ENCODE results near the gene AURKA.
A peak's percentile ranks its signal among the peaks of the same experiment; 100 is the strongest.
"Not testable (repeated sequence)": the region's sequence is repeated elsewhere in the genome, so short reads cannot be mapped to it uniquely, and the experiment has no call there.

AURKA gene

GRCh38 chr20:56350842-56351241, 41.2 kb downstream of the AURKA start:
- Mint-ChIP-seq H3K9me3 (no peaks in the 10 kb centered on the region), H3K4me1 (ENCODE audit: low read depth) (peaks cover 2% of the 10 kb centered on the region)

GRCh38 chr20:56348746-56349145, 43.3 kb downstream of the AURKA start:
- DNase-seq (ENCODE audit: low spot score), result no peak
- Mint-ChIP-seq H3K4me3 (no peak overlapping the region), H3K4me1 (ENCODE audit: low read depth) (peaks cover 4% of the 10 kb centered on the region), H3K36me3 (ENCODE audit: low read depth) (no peaks in the 10 kb centered on the region), H3K9me3 (no peaks in the 10 kb centered on the region), H3K27me3 (ENCODE audit: low read depth) (peaks cover 48% of the 10 kb centered on the region), H3K27ac (no peak overlapping the region)

More at GRCh38 chr20:56350842-56351241, 41.2 kb downstream of the AURKA start:
- H3K36me3 Mint-ChIP-seq (ENCODE audit: low read depth), result no peaks in the 10 kb centered on the region
- H3K27me3 Mint-ChIP-seq (ENCODE audit: low read depth), result peaks cover 39% of the 10 kb centered on the region
- H3K4me3 Mint-ChIP-seq, result no peak overlapping the region
- H3K27ac Mint-ChIP-seq, result no peak overlapping the region
- DNase-seq (ENCODE audit: low spot score), result no peak

GRCh38 chr20:56348305-56348693, 43.7 kb downstream of the AURKA start:
- H3K4me3 Mint-ChIP-seq, result no peak overlapping the region
- no peaks in the 10 kb centered on the region for H3K36me3 Mint-ChIP-seq (ENCODE audit: low read depth)
- H3K4me1 Mint-ChIP-seq (ENCODE audit: low read depth), result peaks cover 4% of the 10 kb centered on the region
- no peak for DNase-seq (ENCODE audit: low spot score)
- H3K9me3 Mint-ChIP-seq, result no peaks in the 10 kb centered on the region
- H3K27me3 Mint-ChIP-seq (ENCODE audit: low read depth), result peaks cover 49% of the 10 kb centered on the region
- no peak overlapping the region for H3K27ac Mint-ChIP-seq

- Mint-ChIP-seq H3K4me1 (ENCODE audit: low read depth) (peaks cover 4% of the 10 kb centered on the region), H3K4me3 (no peak overlapping the region), H3K27ac (no peak overlapping the region), H3K9me3 (no peaks in the 10 kb centered on the region), H3K27me3 (ENCODE audit: low read depth) (peaks cover 54% of the 10 kb centered on the region), H3K36me3 (ENCODE audit: low read depth) (no peaks in the 10 kb centered on the region)
- DNase-seq (ENCODE audit: low spot score), result no peak
Measured at GRCh38 chr20:56347628-56348304, 44.2 kb downstream of the AURKA start.

GRCh38 chr20:56345911-56346310, 46.1 kb downstream of the AURKA start:
- Mint-ChIP-seq H3K4me3 (no peak overlapping the region), H3K27me3 (ENCODE audit: low read depth) (peaks cover 66% of the 10 kb centered on the region), H3K36me3 (ENCODE audit: low read depth) (no peaks in the 10 kb centered on the region), H3K9me3 (no peaks in the 10 kb centered on the region), H3K27ac (no peak overlapping the region), H3K4me1 (ENCODE audit: low read depth) (peaks cover 4% of the 10 kb centered on the region)
- no peak for DNase-seq (ENCODE audit: low spot score)

GRCh38 chr20:56343861-56344381, 48.1 kb downstream of the AURKA start:
- Mint-ChIP-seq H3K27me3 (ENCODE audit: low read depth) (peaks cover 62% of the 10 kb centered on the region), H3K36me3 (ENCODE audit: low read depth) (no peaks in the 10 kb centered on the region), H3K27ac (no peak overlapping the region), H3K9me3 (no peaks in the 10 kb centered on the region), H3K4me1 (ENCODE audit: low read depth) (peaks cover 4% of the 10 kb centered on the region), H3K4me3 (peak overlapping the region; percentile 20)
- peak; percentile 39 for DNase-seq (ENCODE audit: low spot score)

GRCh38 chr20:56342783-56343182, 49.2 kb downstream of the AURKA start:
- H3K4me1 Mint-ChIP-seq (ENCODE audit: low read depth), result peaks cover 3% of the 10 kb centered on the region

GRCh38 chr20:56336709-56337108, 55.3 kb downstream of the AURKA start:
- H3K36me3 Mint-ChIP-seq (ENCODE audit: low read depth); H3K9me3 Mint-ChIP-seq; H3K4me3 Mint-ChIP-seq; H3K4me1 Mint-ChIP-seq (ENCODE audit: low read depth); H3K27ac Mint-ChIP-seq; DNase-seq (ENCODE audit: low spot score): not testable (repeated sequence)
- peaks cover 14% of the 10 kb centered on the region for H3K27me3 Mint-ChIP-seq (ENCODE audit: low read depth)

More at GRCh38 chr20:56342783-56343182, 49.2 kb downstream of the AURKA start:
- no peak overlapping the region for H3K4me3 Mint-ChIP-seq
- no peaks in the 10 kb centered on the region for H3K9me3 Mint-ChIP-seq
- no peak overlapping the region for H3K27ac Mint-ChIP-seq
- no peak for DNase-seq (ENCODE audit: low spot score)
- H3K36me3 Mint-ChIP-seq (ENCODE audit: low read depth), result no peaks in the 10 kb centered on the region
- H3K27me3 Mint-ChIP-seq (ENCODE audit: low read depth), result peaks cover 52% of the 10 kb centered on the region

GRCh38 chr20:56328861-56329260, 63.2 kb downstream of the AURKA start:
- Mint-ChIP-seq H3K36me3 (ENCODE audit: low read depth) (no peaks in the 10 kb centered on the region), H3K9me3 (no peaks in the 10 kb centered on the region), H3K4me3 (no peak overlapping the region), H3K27me3 (ENCODE audit: low read depth) (no peaks in the 10 kb centered on the region), H3K4me1 (ENCODE audit: low read depth) (no peaks in the 10 kb centered on the region), H3K27ac (no peak overlapping the region)
- DNase-seq (ENCODE audit: low spot score), result no peak

GRCh38 chr20:56324806-56325205, 67.2 kb downstream of the AURKA start:
- no peak for DNase-seq (ENCODE audit: low spot score)
- Mint-ChIP-seq H3K36me3 (ENCODE audit: low read depth) (no peaks in the 10 kb centered on the region), H3K27ac (no peak overlapping the region), H3K9me3 (no peaks in the 10 kb centered on the region), H3K27me3 (ENCODE audit: low read depth) (peaks cover 7% of the 10 kb centered on the region), H3K4me3 (no peak overlapping the region), H3K4me1 (ENCODE audit: low read depth) (no peaks in the 10 kb centered on the region)

GRCh38 chr20:56323656-56324055, 68.4 kb downstream of the AURKA start:
- H3K27ac Mint-ChIP-seq, result no peak overlapping the region
- no peak for DNase-seq (ENCODE audit: low spot score)
- no peaks in the 10 kb centered on the region for H3K9me3 Mint-ChIP-seq
- H3K27me3 Mint-ChIP-seq (ENCODE audit: low read depth), result peaks cover 11% of the 10 kb centered on the region
- H3K36me3 Mint-ChIP-seq (ENCODE audit: low read depth), result no peaks in the 10 kb centered on the region
- peaks cover 5% of the 10 kb centered on the region for H3K4me1 Mint-ChIP-seq (ENCODE audit: low read depth)
- H3K4me3 Mint-ChIP-seq, result no peak overlapping the region

- no peak overlapping the region for H3K4me3 Mint-ChIP-seq
- H3K27ac Mint-ChIP-seq, result no peak overlapping the region
- no peaks in the 10 kb centered on the region for H3K9me3 Mint-ChIP-seq
- H3K27me3 Mint-ChIP-seq (ENCODE audit: low read depth), result peaks cover 11% of the 10 kb centered on the region
- no peak for DNase-seq (ENCODE audit: low spot score)
- peaks cover 5% of the 10 kb centered on the region for H3K4me1 Mint-ChIP-seq (ENCODE audit: low read depth)
- no peaks in the 10 kb centered on the region for H3K36me3 Mint-ChIP-seq (ENCODE audit: low read depth)
Measured at GRCh38 chr20:56323206-56323605, 68.8 kb downstream of the AURKA start.

GRCh38 chr20:56322681-56323080, 69.3 kb downstream of the AURKA start:
- Mint-ChIP-seq H3K9me3 (no peaks in the 10 kb centered on the region), H3K27ac (no peak overlapping the region), H3K36me3 (ENCODE audit: low read depth) (no peaks in the 10 kb centered on the region), H3K27me3 (ENCODE audit: low read depth) (peaks cover 11% of the 10 kb centered on the region), H3K4me3 (no peak overlapping the region), H3K4me1 (ENCODE audit: low read depth) (peaks cover 5% of the 10 kb centered on the region)
- DNase-seq (ENCODE audit: low spot score), result no peak

Measured in T-helper 2 cell treated with Interferon-gamma antibody and Interleukin-4, amounts not matched to agents 5 μg/mL and 100 μg/mL, for 36 hours (primary cell).